ENCODE results near the gene ZBED5. TPM values are rescaled to one million over a fixed set of nuclear protein-coding genes. Genes with fewer than 3 reads are reported as not detected.
"Not testable (repeated sequence)": the region's sequence is repeated elsewhere in the genome, so short reads cannot be mapped to it uniquely, and the experiment has no call there.

The ZBED5 gene
- total and polyA plus RNA-seq, 4 donors = 18.0 to 57.9 (median 39.9) TPM

DNA sequence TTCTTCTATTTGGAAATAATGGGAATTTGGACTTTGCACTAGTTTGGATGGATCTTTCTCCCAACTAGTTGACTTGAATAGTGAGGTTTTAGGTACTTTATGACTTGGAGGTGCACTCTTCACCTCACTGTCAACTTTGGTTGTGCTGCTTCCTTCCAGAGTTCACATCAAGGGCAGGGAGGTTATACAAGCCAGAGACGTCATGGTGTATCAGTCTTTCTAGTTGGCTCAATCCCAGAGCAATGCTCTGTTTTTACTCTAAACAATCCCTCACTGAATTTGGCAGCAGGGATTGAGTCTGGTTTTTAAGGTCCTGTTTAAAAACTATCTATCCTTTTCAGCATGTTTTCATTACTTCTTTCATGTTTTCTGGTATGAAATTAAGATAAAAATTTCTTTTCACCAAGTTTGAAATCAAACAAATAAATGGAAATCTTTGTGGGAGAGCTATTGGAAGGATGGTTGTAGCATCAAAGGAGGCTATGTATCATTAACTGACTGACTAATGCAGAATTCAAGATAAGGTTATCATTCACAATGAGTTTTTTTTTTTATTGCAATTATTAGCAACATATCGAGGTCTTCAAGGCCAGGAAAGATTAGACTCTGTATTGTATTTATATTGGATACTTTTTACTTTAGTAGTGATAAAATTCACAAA, 28.0 kb upstream of the ZBED5 start:
- no peaks in the 10 kb centered on the region for H3K9me3 ChIP-seq (ENCODE audit: control insufficient read depth in 4 of 4, insufficient read depth in 3 of 4, low read length in 3 of 4)
- no peak overlapping the region for H3K9ac ChIP-seq (ENCODE audit: insufficient read depth in 1 of 2, low read length in 2 of 2)
- ATAC-seq (ENCODE audit: insufficient read depth, low FRiP score) (no peak), DNase-seq (peak in 2 of 3 donors; percentile 50 to 60)
- H3K4me1 ChIP-seq (ENCODE audit: control insufficient read depth in 5 of 5, insufficient read depth in 5 of 5, low read length in 5 of 5) = peaks cover 0 to 14% (median 3%) of the 10 kb centered on the region in 5 donors
- TF ChIP-seq, protein P1, sequence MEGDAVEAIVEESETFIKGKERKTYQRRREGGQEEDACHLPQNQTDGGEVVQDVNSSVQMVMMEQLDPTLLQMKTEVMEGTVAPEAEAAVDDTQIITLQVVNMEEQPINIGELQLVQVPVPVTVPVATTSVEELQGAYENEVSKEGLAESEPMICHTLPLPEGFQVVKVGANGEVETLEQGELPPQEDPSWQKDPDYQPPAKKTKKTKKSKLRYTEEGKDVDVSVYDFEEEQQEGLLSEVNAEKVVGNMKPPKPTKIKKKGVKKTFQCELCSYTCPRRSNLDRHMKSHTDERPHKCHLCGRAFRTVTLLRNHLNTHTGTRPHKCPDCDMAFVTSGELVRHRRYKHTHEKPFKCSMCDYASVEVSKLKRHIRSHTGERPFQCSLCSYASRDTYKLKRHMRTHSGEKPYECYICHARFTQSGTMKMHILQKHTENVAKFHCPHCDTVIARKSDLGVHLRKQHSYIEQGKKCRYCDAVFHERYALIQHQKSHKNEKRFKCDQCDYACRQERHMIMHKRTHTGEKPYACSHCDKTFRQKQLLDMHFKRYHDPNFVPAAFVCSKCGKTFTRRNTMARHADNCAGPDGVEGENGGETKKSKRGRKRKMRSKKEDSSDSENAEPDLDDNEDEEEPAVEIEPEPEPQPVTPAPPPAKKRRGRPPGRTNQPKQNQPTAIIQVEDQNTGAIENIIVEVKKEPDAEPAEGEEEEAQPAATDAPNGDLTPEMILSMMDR (IDR thresholded peaks at IDR 0.05; ENCODE audit: control extremely low read depth, extremely low read depth) = no peak
- WGBS, 2 donors = 55 to 66% methylated on average over 2 of the region's 2 CpGs
- H3K27me3 ChIP-seq (ENCODE audit: control insufficient read depth in 3 of 3, insufficient read depth in 3 of 3, low read length in 2 of 3) = no peaks in the 10 kb centered on the region
- no peaks in the 10 kb centered on the region for H3K36me3 ChIP-seq (ENCODE audit: control insufficient read depth in 4 of 4, insufficient read depth in 4 of 4, low read length in 4 of 4)
- H3K4me3 ChIP-seq = no peak overlapping the region
- peak overlapping the region in 1 of 2 donors; percentile 21 for H3K27ac ChIP-seq (ENCODE audit: low read depth in 1 of 2, low read length in 1 of 2)

DNA sequence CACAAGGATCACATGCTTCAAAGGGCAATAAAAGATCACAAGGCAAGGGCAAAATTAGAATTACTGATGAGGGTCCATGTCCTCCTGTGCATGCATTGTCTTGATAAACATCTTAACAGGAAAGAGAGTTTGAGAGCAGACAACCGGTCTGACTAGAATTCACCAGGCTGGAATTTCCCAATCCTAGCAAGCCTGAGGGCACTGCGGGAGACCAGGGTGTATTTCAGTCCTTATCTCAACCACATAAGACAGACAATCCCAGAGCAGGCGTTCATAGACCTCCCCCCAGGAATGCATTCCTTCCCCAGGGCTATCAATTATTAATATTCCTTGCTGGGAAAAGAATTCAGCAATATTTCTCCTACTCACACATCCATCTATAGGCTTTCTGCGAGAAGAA, 26.4 kb upstream of the ZBED5 start:
- 78 to 87% methylated on average over 4 of the region's 4 CpGs for WGBS, 2 donors
- not testable (repeated sequence) for H3K9ac ChIP-seq (ENCODE audit: insufficient read depth in 1 of 2, low read length in 2 of 2); H3K27me3 ChIP-seq (ENCODE audit: control insufficient read depth in 3 of 3, insufficient read depth in 3 of 3, low read length in 2 of 3); ATAC-seq (ENCODE audit: insufficient read depth, low FRiP score); H3K36me3 ChIP-seq (ENCODE audit: control insufficient read depth in 4 of 4, insufficient read depth in 4 of 4, low read length in 4 of 4); H3K4me3 ChIP-seq; DNase-seq; H3K27ac ChIP-seq (ENCODE audit: low read depth in 1 of 2, low read length in 1 of 2); H3K9me3 ChIP-seq (ENCODE audit: control insufficient read depth in 4 of 4, insufficient read depth in 3 of 4, low read length in 3 of 4)
- H3K4me1 ChIP-seq (ENCODE audit: control insufficient read depth in 5 of 5, insufficient read depth in 5 of 5, low read length in 5 of 5) = peaks cover 0 to 14% (median 3%) of the 10 kb centered on the region in 5 donors

DNA sequence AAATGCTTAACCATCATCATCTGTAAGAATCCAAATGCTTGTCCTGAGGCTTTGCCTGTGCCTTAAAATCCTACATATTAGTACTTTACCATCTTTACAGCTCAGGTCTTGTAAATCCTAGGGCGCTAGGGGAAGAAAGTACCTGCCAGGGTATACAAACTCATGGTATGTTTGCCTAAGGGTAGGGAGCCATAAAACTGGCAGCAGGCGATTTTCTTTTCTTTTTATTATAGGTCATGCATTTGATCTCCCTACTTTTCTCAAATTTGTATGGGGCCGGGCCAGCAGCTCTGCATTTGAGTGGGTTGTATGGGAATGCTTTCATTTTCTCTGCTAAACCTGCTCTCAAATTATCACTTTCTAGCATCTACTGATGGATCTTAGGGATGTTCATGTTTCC, 24.0 kb upstream of the ZBED5 start:
- no peak overlapping the region for H3K4me3 ChIP-seq
- ATAC-seq (ENCODE audit: insufficient read depth, low FRiP score) (no peak), DNase-seq (no peak)
- H3K36me3 ChIP-seq (ENCODE audit: control insufficient read depth in 4 of 4, insufficient read depth in 4 of 4, low read length in 4 of 4) = no peaks in the 10 kb centered on the region
- 95 to 97% methylated on average over 3 of the region's 3 CpGs for WGBS, 2 donors
- no peak overlapping the region for H3K9ac ChIP-seq (ENCODE audit: insufficient read depth in 1 of 2, low read length in 2 of 2)
- H3K4me1 ChIP-seq (ENCODE audit: control insufficient read depth in 5 of 5, insufficient read depth in 5 of 5, low read length in 5 of 5) = peaks cover 0 to 11% (median 3%) of the 10 kb centered on the region in 5 donors
- H3K27me3 ChIP-seq (ENCODE audit: control insufficient read depth in 3 of 3, insufficient read depth in 3 of 3, low read length in 2 of 3) = no peaks in the 10 kb centered on the region
- H3K27ac ChIP-seq (ENCODE audit: low read depth in 1 of 2, low read length in 1 of 2) = no peak overlapping the region
- H3K9me3 ChIP-seq (ENCODE audit: control insufficient read depth in 4 of 4, insufficient read depth in 3 of 4, low read length in 3 of 4) = no peaks in the 10 kb centered on the region
- TF ChIP-seq, protein P1 (IDR thresholded peaks at IDR 0.05; ENCODE audit: control extremely low read depth, extremely low read depth) = no peak

DNA sequence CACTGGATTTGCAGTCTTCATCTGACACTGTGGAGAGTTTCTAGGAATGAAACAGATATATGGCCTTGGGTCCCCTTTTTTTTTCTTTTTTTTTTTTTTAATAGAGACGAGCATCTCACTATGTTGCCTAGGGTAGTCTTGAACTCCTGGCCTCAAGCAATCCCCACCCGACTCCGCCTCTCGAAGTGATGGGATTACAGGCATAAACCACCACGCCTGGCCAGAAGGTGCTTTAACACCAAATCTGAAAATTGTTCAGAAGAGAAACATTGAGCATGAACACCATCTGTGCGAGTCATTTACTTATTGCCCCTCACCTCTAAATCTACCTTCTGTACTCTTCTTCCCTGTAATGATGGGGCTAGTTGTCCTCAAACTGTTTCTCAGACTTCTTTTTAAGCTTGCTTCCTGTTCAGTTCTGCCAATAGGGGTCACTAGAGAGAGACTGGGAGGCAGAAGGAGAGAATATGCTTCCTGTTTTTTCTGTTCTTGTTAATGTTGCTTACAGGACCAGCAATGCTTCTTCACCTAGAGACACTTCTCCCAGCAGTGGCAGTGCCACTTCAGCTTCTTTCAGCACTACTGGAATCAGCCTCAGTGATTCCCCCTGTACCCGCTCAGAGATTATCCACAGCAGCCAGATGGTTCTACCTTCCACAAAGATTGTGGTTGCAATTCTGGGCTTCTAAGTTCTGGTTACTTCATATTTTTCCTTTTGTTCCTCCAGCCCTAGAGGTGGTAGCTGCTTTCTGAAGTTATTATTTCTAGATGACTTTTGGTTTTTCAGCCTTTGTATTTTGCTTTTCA, 20.8 kb upstream of the ZBED5 start:
- no peaks in the 10 kb centered on the region for H3K4me1 ChIP-seq (ENCODE audit: control insufficient read depth in 5 of 5, insufficient read depth in 5 of 5, low read length in 5 of 5)
- H3K36me3 ChIP-seq (ENCODE audit: control insufficient read depth in 4 of 4, insufficient read depth in 4 of 4, low read length in 4 of 4) = no peaks in the 10 kb centered on the region
- no peak overlapping the region for H3K9ac ChIP-seq (ENCODE audit: insufficient read depth in 1 of 2, low read length in 2 of 2)
- DNase-seq (peak in 2 of 3 donors; percentile 63 to 73), ATAC-seq (ENCODE audit: insufficient read depth, low FRiP score) (no peak)
- H3K9me3 ChIP-seq (ENCODE audit: control insufficient read depth in 4 of 4, insufficient read depth in 3 of 4, low read length in 3 of 4) = peaks cover 0 to 1% (median 0%) of the 10 kb centered on the region in 4 donors
- TF ChIP-seq, protein P1 (IDR thresholded peaks at IDR 0.05; ENCODE audit: control extremely low read depth, extremely low read depth) = peak; percentile 50
- H3K27me3 ChIP-seq (ENCODE audit: control insufficient read depth in 3 of 3, insufficient read depth in 3 of 3, low read length in 2 of 3) = no peaks in the 10 kb centered on the region
- H3K27ac ChIP-seq (ENCODE audit: low read depth in 1 of 2, low read length in 1 of 2) = no peak overlapping the region
- no peak overlapping the region for H3K4me3 ChIP-seq
- WGBS, 2 donors = 95% methylated on average over 7 of the region's 7 CpGs
